ENCODE results near the gene AIF1. TPM values are rescaled to one million over a fixed set of nuclear protein-coding genes. Genes with fewer than 3 reads are reported as not detected.

AIF1 gene
- polyA plus RNA-seq, 1 donor, result 57.1 TPM

DNA sequence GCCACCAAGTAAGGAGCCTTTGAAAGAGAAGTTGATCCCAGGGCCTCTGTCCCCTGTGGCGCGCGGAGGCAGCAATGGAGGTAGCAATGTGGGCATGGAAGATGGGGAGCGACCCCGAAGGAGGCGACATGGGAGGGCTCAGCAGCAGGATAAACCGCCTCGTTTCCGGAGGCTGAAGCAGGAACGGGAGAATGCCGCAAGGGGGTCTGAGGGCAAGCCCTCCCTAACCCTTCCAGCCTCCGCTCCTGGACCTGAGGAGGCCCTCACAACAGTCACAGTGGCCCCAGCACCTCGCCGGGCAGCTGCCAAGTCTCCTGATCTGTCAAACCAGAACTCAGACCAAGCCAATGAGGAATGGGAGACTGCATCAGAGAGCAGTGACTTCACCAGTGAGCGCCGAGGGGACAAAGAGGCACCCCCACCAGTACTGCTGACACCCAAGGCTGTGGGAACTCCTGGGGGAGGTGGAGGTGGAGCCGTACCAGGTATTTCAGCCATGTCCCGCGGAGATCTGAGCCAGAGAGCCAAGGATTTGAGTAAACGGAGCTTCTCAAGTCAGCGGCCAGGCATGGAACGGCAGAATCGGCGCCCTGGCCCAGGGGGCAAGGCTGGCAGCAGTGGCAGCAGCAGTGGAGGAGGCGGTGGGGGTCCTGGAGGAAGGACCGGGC is 17.4 kb downstream of the AIF1 start:
- no peak for DNase-seq
- H3K4me3 ChIP-seq (ENCODE audit: low read length), result no peak overlapping the region
- 100% methylated on average over 1 of the region's 26 CpGs for WGBS (ENCODE audit: insufficient coverage, low lambda C conversion rate)
- no peak overlapping the region for H3K27ac ChIP-seq (ENCODE audit: low read length)
- H3K9me3 ChIP-seq (ENCODE audit: control insufficient read depth, low read depth, low read length), result no peaks in the 10 kb centered on the region
- H3K36me3 ChIP-seq (ENCODE audit: control insufficient read depth, insufficient read depth, low read length), result peaks cover 99% of the 10 kb centered on the region
- H3K4me1 ChIP-seq (ENCODE audit: control insufficient read depth, insufficient read depth, low read length), result no peaks in the 10 kb centered on the region
- H3K27me3 ChIP-seq (ENCODE audit: control insufficient read depth, insufficient read depth, low read length), result no peaks in the 10 kb centered on the region

DNA sequence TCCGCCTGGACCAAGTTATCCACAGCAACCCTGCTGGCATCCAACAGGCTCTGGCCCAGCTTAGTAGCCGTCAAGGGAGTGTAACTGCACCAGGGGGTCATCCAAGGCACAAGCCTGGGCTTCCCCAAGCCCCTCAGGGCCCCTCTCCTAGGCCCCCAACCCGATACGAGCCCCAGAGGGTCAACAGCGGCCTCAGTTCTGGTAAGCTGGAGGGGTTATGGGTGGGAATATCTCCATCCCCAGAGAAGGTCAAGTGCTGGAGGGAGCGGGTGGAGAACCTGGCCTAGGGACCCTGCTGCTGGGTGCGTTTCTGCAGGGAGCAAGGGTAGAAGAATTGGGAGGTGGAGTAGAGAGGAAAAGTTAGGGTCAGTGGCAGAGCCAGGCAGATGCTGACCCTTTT is 18.4 kb downstream of the AIF1 start:
- no CpG with 5 or more reads among the region's 7 CpGs for WGBS (ENCODE audit: insufficient coverage, low lambda C conversion rate)
- Histone ChIP-seq H3K4me1 (ENCODE audit: control insufficient read depth, insufficient read depth, low read length) (no peaks in the 10 kb centered on the region), H3K27ac (ENCODE audit: low read length) (no peak overlapping the region), H3K9me3 (ENCODE audit: control insufficient read depth, low read depth, low read length) (no peaks in the 10 kb centered on the region), H3K27me3 (ENCODE audit: control insufficient read depth, insufficient read depth, low read length) (no peaks in the 10 kb centered on the region), H3K4me3 (ENCODE audit: low read length) (no peak overlapping the region), H3K36me3 (ENCODE audit: control insufficient read depth, insufficient read depth, low read length) (peaks cover 96% of the 10 kb centered on the region)
- DNase-seq, result no peak

- Histone ChIP-seq H3K27me3 (ENCODE audit: control insufficient read depth, insufficient read depth, low read length) (no peaks in the 10 kb centered on the region), H3K9me3 (ENCODE audit: control insufficient read depth, low read depth, low read length) (no peaks in the 10 kb centered on the region), H3K4me1 (ENCODE audit: control insufficient read depth, insufficient read depth, low read length) (no peaks in the 10 kb centered on the region), H3K36me3 (ENCODE audit: control insufficient read depth, insufficient read depth, low read length) (peaks cover 92% of the 10 kb centered on the region), H3K4me3 (ENCODE audit: low read length) (no peak overlapping the region), H3K27ac (ENCODE audit: low read length) (no peak overlapping the region)
- WGBS (ENCODE audit: insufficient coverage, low lambda C conversion rate), result no CpG with 5 or more reads among the region's 3 CpGs
- no peak for DNase-seq
Measured at GRCh38 chr6:31634131-31634530, 19.1 kb downstream of the AIF1 start.

GRCh38 chr6:31634969-31635575 is 20.0 kb downstream of the AIF1 start:
- no peak for DNase-seq
- Histone ChIP-seq H3K4me3 (ENCODE audit: low read length) (no peak overlapping the region), H3K27ac (ENCODE audit: low read length) (no peak overlapping the region), H3K9me3 (ENCODE audit: control insufficient read depth, low read depth, low read length) (no peaks in the 10 kb centered on the region), H3K27me3 (ENCODE audit: control insufficient read depth, insufficient read depth, low read length) (no peaks in the 10 kb centered on the region), H3K36me3 (ENCODE audit: control insufficient read depth, insufficient read depth, low read length) (peaks cover 92% of the 10 kb centered on the region), H3K4me1 (ENCODE audit: control insufficient read depth, insufficient read depth, low read length) (no peaks in the 10 kb centered on the region)
- WGBS (ENCODE audit: insufficient coverage, low lambda C conversion rate), result 100% methylated on average over 1 of the region's 11 CpGs

GRCh38 chr6:31636698-31637596 is 21.9 kb downstream of the AIF1 start:
- DNase-seq, result no peak
- H3K27ac ChIP-seq (ENCODE audit: low read length), result no peak overlapping the region

DNA sequence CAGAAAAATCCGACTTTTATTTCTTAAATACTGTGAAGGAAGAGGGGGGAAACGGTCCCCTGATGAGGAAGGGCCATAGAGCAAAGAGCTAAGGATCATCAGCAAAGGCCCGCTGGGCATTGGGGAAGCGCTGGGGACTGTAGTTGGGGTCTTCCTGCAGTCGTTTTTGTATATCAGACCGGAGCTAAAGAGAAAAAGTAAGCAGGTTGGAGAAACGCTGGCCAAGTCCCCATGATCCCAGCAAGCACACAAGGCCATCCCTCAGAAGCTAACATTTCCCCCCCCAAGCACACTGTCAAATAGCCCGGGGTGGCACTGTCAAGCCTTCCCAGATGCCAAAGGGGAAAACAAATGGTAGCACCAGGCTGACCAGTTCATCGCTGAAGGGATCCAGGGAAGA is 24.0 kb downstream of the AIF1 start:
- no peaks in the 10 kb centered on the region for H3K4me1 ChIP-seq (ENCODE audit: control insufficient read depth, insufficient read depth, low read length)
- DNase-seq, result no peak
- 100% methylated on average over 3 of the region's 9 CpGs for WGBS (ENCODE audit: insufficient coverage, low lambda C conversion rate)
- no peak overlapping the region for H3K27ac ChIP-seq (ENCODE audit: low read length)
- no peak overlapping the region for H3K4me3 ChIP-seq (ENCODE audit: low read length)
- no peaks in the 10 kb centered on the region for H3K9me3 ChIP-seq (ENCODE audit: control insufficient read depth, low read depth, low read length)
- no peaks in the 10 kb centered on the region for H3K27me3 ChIP-seq (ENCODE audit: control insufficient read depth, insufficient read depth, low read length)
- H3K36me3 ChIP-seq (ENCODE audit: control insufficient read depth, insufficient read depth, low read length), result peaks cover 89% of the 10 kb centered on the region

More at GRCh38 chr6:31636698-31637596, 21.9 kb downstream of the AIF1 start:
- H3K9me3 ChIP-seq (ENCODE audit: control insufficient read depth, low read depth, low read length), result no peaks in the 10 kb centered on the region
- H3K27me3 ChIP-seq (ENCODE audit: control insufficient read depth, insufficient read depth, low read length), result no peaks in the 10 kb centered on the region
- H3K4me3 ChIP-seq (ENCODE audit: low read length), result no peak overlapping the region
- H3K4me1 ChIP-seq (ENCODE audit: control insufficient read depth, insufficient read depth, low read length), result no peaks in the 10 kb centered on the region
- H3K36me3 ChIP-seq (ENCODE audit: control insufficient read depth, insufficient read depth, low read length), result peaks cover 94% of the 10 kb centered on the region
- 84% methylated on average over 7 of the region's 27 CpGs for WGBS (ENCODE audit: insufficient coverage, low lambda C conversion rate)

GRCh38 chr6:31639449-31639861 is 24.4 kb downstream of the AIF1 start:
- WGBS (ENCODE audit: insufficient coverage, low lambda C conversion rate), result no CpG with 5 or more reads among the region's 10 CpGs
- H3K27me3 ChIP-seq (ENCODE audit: control insufficient read depth, insufficient read depth, low read length), result no peaks in the 10 kb centered on the region
- no peaks in the 10 kb centered on the region for H3K9me3 ChIP-seq (ENCODE audit: control insufficient read depth, low read depth, low read length)

GRCh38 chr6:31640612-31641011 is 25.6 kb downstream of the AIF1 start:
- H3K4me1 ChIP-seq (ENCODE audit: control insufficient read depth, insufficient read depth, low read length), result no peaks in the 10 kb centered on the region
- H3K36me3 ChIP-seq (ENCODE audit: control insufficient read depth, insufficient read depth, low read length), result peaks cover 89% of the 10 kb centered on the region
- no peak for DNase-seq
- H3K9me3 ChIP-seq (ENCODE audit: control insufficient read depth, low read depth, low read length), result no peaks in the 10 kb centered on the region
- H3K4me3 ChIP-seq (ENCODE audit: low read length), result no peak overlapping the region
- no peaks in the 10 kb centered on the region for H3K27me3 ChIP-seq (ENCODE audit: control insufficient read depth, insufficient read depth, low read length)
- no peak overlapping the region for H3K27ac ChIP-seq (ENCODE audit: low read length)
- WGBS (ENCODE audit: insufficient coverage, low lambda C conversion rate), result no CpG with 5 or more reads among the region's 6 CpGs

More at GRCh38 chr6:31639449-31639861, 24.4 kb downstream of the AIF1 start:
- H3K4me3 ChIP-seq (ENCODE audit: low read length), result no peak overlapping the region
- no peaks in the 10 kb centered on the region for H3K4me1 ChIP-seq (ENCODE audit: control insufficient read depth, insufficient read depth, low read length)
- no peak overlapping the region for H3K27ac ChIP-seq (ENCODE audit: low read length)
- DNase-seq, result no peak
- H3K36me3 ChIP-seq (ENCODE audit: control insufficient read depth, insufficient read depth, low read length), result peaks cover 89% of the 10 kb centered on the region

GRCh38 chr6:31641370-31641769 is 26.3 kb downstream of the AIF1 start:
- 100% methylated on average over 1 of the region's 4 CpGs for WGBS (ENCODE audit: insufficient coverage, low lambda C conversion rate)
- H3K27ac ChIP-seq (ENCODE audit: low read length), result no peak overlapping the region
- peaks cover 89% of the 10 kb centered on the region for H3K36me3 ChIP-seq (ENCODE audit: control insufficient read depth, insufficient read depth, low read length)
- no peak overlapping the region for H3K4me3 ChIP-seq (ENCODE audit: low read length)
- no peaks in the 10 kb centered on the region for H3K27me3 ChIP-seq (ENCODE audit: control insufficient read depth, insufficient read depth, low read length)
- no peaks in the 10 kb centered on the region for H3K9me3 ChIP-seq (ENCODE audit: control insufficient read depth, low read depth, low read length)
- H3K4me1 ChIP-seq (ENCODE audit: control insufficient read depth, insufficient read depth, low read length), result no peaks in the 10 kb centered on the region
- no peak for DNase-seq

DNA sequence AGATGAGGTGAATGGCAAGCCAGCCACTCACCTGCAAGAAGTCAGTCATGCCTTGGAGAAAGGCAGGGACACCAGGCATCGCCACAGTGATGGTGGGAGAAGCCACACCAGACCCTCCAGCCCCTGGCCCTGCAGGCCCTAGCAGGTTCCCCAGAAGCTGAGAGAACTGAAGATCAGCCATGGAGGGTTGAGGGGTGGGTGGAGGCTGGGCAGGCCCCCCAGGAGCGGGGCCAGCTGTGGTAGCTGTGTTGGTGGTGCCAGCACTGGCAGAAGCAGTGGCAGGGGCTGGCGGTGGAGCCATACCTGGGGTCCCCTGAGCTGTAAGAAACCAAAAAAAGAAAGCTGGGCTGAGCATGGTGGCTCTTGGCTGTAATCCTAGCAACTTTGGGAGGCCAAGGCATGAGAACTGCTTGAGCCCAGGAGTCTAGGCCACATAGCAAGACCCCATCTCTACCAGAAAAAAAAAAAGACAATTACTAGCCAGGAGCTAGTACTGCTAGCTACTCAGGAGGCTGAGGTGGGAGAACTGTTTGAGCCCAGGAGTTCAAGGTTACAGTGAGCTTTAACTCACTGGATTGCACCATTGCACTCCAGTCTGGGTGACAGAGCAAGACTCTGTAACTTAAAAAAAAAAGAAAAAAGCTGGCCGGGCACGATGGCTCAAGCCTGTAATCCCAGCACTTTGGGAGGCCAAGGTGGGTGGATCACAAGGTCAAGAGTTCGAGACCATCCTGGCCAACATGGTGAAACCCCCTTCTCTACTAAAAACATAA is 27.9 kb downstream of the AIF1 start:
- 80% methylated on average over 1 of the region's 6 CpGs for WGBS (ENCODE audit: insufficient coverage, low lambda C conversion rate)
- H3K27me3 ChIP-seq (ENCODE audit: control insufficient read depth, insufficient read depth, low read length), result no peaks in the 10 kb centered on the region
- no peak overlapping the region for H3K27ac ChIP-seq (ENCODE audit: low read length)
- DNase-seq, result no peak
- no peaks in the 10 kb centered on the region for H3K4me1 ChIP-seq (ENCODE audit: control insufficient read depth, insufficient read depth, low read length)
- no peak overlapping the region for H3K4me3 ChIP-seq (ENCODE audit: low read length)
- no peaks in the 10 kb centered on the region for H3K9me3 ChIP-seq (ENCODE audit: control insufficient read depth, low read depth, low read length)
- H3K36me3 ChIP-seq (ENCODE audit: control insufficient read depth, insufficient read depth, low read length), result peaks cover 88% of the 10 kb centered on the region

Data from large intestine (tissue), 3 donors.